ENCODE results near the gene ZFHX3.

ZFHX3 gene

GRCh38 chr16:72971370-72971769 lies 76.6 kb downstream of the ZFHX3 start:
- no peak for DNase-seq (ENCODE audit: low spot score)

DNA sequence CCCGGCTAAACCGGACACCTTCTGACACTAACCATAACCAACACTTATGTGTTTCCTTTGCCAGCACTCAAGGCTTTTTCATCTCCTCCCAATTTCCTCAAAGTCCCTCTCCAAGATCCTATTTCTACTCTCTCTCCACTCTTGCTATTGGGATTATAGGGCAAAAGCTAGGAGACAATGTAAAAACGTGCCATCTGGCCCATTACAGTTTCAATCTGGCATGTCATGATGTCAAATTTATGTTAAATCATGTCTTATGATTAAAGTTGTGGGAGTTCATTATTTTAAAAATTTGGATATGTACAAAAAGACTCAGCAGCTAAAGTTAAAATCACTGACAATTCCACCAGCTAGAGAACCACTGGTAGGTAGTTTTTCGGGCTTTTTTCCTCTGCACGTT lies 77.3 kb downstream of the ZFHX3 start:
- no peak for DNase-seq (ENCODE audit: low spot score)

DNA sequence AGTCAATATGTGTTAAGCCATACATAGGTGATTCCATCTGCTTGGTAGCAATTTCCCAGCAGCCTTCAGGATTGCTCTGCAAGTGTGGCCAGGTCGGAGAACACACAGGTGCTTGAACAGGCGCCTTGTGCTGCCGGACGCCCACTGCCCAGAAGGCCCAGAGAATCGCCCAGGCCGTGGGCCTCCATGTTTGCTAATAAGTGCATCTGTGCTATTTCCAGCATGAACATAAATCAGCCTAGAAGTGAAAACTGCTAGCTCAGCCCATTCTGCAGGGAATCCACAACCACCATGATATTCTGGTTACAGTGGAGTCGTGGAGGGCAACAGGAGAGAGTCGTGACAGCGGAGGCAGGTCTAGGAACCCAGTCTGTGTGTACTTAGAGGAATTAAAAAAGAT lies 78.1 kb downstream of the ZFHX3 start:
- no peak for DNase-seq (ENCODE audit: low spot score)

- no peak for DNase-seq (ENCODE audit: low spot score)
Observed at GRCh38 chr16:72969146-72969545, 78.8 kb downstream of the ZFHX3 start.

DNA sequence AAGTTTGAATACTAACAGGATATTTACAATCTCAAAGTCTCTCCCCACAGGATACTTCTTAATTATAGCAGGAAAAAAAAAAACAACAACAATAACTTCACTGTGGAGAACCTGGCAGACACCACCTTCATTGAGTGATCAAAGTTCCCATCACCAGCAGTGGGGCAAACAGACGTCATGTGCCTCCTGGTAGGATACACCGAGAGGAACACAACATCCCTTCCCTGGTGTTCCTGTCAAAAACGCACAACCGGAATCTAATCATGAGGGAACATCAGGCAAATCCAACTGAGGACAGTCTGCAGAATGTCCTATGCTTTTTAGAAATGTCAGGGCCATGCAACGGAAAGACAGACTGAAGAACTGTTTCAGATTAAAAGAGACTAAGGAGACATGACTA lies 80.0 kb downstream of the ZFHX3 start:
- no peak for DNase-seq (ENCODE audit: low spot score)

DNA sequence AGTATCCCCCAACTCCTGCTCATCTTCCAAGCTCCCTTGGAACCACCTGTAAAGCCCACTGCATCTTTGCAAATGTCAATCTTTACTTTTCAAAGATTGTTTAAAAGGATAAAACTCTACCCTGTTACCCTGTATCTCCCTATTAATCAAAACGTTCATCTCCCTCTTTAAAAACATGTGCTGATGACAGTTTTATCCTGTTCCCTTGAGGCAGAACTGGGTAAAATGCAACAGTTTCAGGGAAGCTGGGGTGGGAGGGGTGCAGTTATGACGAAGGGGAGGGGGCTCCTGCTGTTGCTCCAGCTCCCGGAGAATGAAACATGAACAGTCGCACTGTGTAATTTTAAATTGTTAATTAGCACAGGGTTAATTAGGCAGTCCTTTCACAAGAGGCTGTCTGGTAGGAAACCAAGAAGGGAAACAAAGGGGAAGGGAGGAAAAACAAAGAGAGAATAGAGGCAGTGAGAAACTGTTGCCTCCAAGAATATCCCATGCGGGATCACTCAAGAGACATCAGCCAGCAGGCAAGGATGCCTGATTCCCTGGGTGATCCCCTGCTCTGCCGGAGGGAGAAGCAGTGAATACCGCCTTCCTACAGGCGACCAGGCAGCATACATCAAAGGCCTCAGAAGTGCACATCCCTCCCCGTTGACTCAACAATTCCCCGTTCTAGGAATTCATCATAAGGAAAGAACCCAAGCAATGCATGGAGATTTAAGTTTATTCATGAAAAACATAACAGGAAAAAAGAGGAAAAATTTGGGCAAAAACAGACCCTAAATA lies 84.2 kb downstream of the ZFHX3 start:
- DNase-seq (ENCODE audit: low spot score): peak; percentile 16

DNA sequence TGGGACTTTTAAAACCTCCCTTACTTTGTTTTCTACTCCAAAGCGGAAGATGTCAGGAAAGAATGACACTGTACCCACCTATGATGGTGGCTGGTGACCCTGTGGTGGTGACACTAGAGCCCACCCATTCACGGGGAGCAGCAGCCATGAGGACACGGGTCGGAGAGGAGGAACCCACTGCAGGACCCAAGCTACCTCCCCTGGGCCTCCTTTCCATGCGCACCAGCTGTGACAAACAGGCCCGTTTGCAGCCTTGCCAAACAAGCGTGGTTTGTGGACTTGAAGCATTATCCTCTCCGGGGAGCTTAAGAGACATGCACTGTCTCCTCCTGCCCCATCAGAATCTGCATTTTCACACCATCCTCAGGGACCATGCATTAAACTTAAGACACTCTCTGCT lies 85.6 kb downstream of the ZFHX3 start:
- DNase-seq (ENCODE audit: low spot score): no peak

DNA sequence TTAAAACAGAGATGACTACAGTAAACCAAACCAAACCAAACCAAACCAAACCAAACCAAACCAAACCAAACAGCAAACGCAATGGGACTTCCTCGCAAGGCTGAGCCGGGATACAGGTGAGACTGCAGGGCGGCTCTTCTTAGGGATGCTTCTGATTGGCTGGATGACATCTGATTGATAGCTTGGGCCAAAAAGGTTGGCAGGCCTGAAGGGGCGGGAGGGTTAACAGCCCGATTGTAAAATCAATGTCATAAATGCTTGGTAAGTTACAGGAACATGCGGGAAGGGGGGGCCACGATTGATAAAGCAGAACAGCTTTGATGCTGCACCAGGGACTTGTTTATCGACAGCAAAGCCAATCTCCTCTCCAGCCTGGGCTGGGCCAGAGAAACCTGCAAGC lies 86.1 kb downstream of the ZFHX3 start:
- no peak for DNase-seq (ENCODE audit: low spot score)

- DNase-seq (ENCODE audit: low spot score): peak; percentile 22
Observed at GRCh38 chr16:72961115-72961832, 86.7 kb downstream of the ZFHX3 start.

DNA sequence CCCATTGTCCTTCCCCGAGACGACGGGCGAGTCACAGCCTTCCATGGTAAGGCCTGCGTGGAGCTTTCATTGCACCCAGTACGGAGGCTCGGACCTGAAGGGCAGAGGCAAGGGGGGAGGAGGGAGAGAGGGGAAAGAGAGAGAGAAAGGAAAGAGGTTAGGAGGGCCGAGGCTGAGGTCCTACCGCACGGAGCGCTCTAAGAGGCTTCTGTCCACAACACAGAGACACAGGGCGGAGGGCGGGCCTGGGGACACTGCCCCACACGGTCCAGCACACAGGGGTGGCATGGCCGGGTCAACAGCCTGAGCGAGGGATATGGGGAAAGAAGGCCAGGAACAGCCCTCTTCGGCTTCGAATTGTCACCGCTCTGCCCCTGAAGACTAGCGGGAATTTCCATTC lies 87.8 kb downstream of the ZFHX3 start:
- DNase-seq (ENCODE audit: low spot score): no peak

- no peak for DNase-seq (ENCODE audit: low spot score)
Observed at GRCh38 chr16:72959301-72959996, 88.5 kb downstream of the ZFHX3 start.

DNA sequence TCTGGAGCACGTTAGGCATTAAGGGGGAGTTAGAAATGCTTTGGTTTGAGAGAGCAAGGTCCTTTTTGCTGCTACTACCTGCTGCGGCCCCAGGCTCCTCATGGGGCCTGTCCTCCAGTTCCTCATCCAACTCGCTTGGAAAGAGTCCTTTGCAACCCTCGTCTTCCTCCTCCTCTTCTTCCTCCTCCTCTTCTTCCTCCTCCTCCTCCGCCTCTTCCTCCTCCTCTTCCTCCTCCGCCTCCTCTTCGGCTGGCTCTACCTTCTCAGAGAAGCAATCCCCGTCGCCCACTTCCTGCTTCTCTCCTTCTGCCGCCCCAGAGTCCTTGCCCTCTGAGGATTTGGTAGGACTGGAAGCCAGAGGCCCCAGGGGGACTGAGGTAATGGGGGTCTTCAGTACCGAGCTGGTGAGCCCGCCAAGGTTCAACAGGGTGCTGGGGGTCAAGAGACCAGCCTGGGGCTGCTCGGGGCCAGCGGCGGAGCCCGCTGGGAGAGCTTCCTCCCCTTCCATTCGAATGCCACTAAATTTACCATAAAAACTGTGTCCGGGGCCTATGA lies 89.3 kb downstream of the ZFHX3 start:
- DNase-seq (ENCODE audit: low spot score): no peak

DNA sequence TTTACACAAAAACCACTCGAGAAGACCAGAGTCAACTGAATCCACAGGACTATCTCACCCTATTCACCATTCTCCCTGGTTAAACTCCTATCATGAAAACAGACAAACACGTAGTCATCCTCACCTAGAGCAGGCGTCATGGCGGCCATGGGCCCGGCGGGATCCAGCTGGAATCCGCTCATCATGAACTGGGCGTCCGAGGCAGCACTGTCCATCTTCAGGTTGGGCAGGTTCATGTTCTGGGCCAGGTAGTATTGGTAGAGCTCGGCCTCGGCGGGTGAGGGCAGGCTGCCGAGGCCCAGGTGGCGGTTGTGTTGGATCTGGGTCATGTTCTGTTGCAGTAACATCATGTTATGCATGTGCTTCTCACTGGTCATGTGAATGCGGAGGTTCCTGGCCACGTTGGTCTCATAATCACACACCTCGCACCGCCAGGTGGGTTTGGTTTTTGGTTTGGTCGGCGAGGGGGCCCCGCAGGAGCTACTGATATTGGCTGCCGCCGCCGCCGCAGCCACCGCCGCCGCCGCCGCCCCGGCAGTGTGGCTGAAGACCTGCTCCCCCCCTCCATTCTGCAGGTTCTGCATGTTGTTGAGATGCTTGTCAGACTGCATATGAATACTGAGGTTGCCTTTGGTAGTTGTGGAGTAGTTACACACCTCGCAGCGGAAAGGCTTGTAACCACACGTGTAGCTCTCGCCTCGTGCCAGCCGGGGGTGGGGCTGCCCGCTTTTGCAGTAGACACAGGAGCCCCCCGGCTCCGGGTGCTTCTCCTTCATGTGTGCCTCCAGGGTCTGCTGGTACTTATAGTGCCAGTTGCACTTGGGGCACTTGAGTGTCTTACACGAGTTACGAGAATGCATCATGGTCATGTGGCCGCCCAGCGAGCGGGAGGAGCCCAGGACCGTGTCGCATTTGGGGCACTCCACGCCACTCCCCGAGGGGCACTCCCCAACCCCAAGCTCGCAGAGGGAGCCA lies 90.3 kb downstream of the ZFHX3 start:
- no peak for DNase-seq (ENCODE audit: low spot score)

GRCh38 chr16:72956124-72957064 lies 91.5 kb downstream of the ZFHX3 start:
- no peak for DNase-seq (ENCODE audit: low spot score)

DNA sequence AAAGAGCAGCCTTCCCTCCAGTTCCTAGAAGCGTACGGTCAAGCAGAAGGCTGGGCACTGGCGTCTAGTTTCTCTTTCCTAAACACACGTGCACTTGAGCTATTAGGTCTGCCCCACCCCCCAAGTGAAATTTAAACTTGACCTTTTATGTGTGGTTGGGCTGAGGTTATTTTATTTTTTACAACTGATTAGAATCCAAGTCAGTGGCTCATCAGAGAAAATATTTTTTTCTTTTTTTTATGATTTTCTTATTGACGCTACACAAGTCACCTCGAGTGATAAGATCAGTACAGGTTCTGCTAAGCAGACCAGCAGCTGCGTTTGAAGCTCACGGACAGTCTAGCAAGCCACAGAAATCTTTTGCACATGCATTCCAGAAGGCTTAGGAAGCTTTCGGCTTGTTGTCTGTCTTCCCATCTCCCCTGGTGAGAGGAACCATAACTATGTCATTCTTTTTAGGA lies 95.1 kb downstream of the ZFHX3 start:
- DNase-seq (ENCODE audit: low spot score): no peak

GRCh38 chr16:72952404-72952803 lies 95.5 kb downstream of the ZFHX3 start:
- DNase-seq (ENCODE audit: low spot score): no peak

GRCh38 chr16:72951916-72952315 lies 96.0 kb downstream of the ZFHX3 start:
- DNase-seq (ENCODE audit: low spot score): no peak

GRCh38 chr16:72950669-72951068 lies 97.3 kb downstream of the ZFHX3 start:
- no peak for DNase-seq (ENCODE audit: low spot score)

- DNase-seq (ENCODE audit: low spot score): no peak
Observed at GRCh38 chr16:72948238-72948829, 99.6 kb downstream of the ZFHX3 start.

Data from Ammon's horn (tissue), 1 donor.